Smooth muscle cell (in vitro differentiated cells): ENCODE measurements around the gene LIPA. TPM values are rescaled to one million over a fixed set of nuclear protein-coding genes. Genes with fewer than 3 reads are reported as not detected.
"Not testable (repeated sequence)": the region's sequence is repeated elsewhere in the genome, so short reads cannot be mapped to it uniquely, and the experiment has no call there.

Source experiments
- DNase-seq: peaks from one replicate; lab custom pipeline; 2025; ENCODE audit not compliant: unreplicated experiment; lab: John Stamatoyannopoulos, UW
- H2AFZ ChIP-seq: fragments of 200-600 bp; sonication (generic); 2 replicates; pipeline ENCODE4 v1.6.0; 2016; ENCODE audit warnings: antibody characterized with exemption, low read depth, mild to moderate bottlenecking
- H3F3A ChIP-seq: fragments of 200-600 bp; sonication (generic); 2 replicates; pipeline ENCODE4 v1.6.0; 2017; ENCODE audit warnings: antibody characterized with exemption, low read depth
- H3K27ac ChIP-seq: fragments of 200-600 bp; sonication (generic); 2 replicates; pipeline ENCODE4 v1.5.1; 2016; ENCODE audit warnings: low read depth, mild to moderate bottlenecking
- H3K27me3 ChIP-seq: fragments of 200-600 bp; sonication (generic); 2 replicates; pipeline ENCODE4 v1.6.1; 2016; ENCODE audit warnings: low read depth, mild to moderate bottlenecking
- H3K36me3 ChIP-seq: fragments of 200-600 bp; sonication (generic); 2 replicates; pipeline ENCODE4 v1.5.1; 2016; ENCODE audit warnings: low read depth
- H3K4me1 ChIP-seq: fragments of 200-600 bp; sonication (generic); 2 replicates; pipeline ENCODE4 v1.5.1; 2016; ENCODE audit warnings: low read depth
- H3K4me2 ChIP-seq: fragments of 200-600 bp; sonication (generic); 2 replicates; pipeline ENCODE4 v1.6.0; 2016; ENCODE audit warnings: mild to moderate bottlenecking
- H3K4me3 ChIP-seq: fragments of 200-600 bp; sonication (generic); 2 replicates; pipeline ENCODE4 v1.5.1; 2016; ENCODE audit warnings: mild to moderate bottlenecking
- H3K79me2 ChIP-seq: fragments of 200-600 bp; sonication (generic); 2 replicates; pipeline ENCODE4 v1.6.0; 2016; ENCODE audit warnings: low read depth, mild to moderate bottlenecking
- H3K9ac ChIP-seq: fragments of 200-600 bp; sonication (generic); 2 replicates; pipeline ENCODE4 v1.6.0; 2016; ENCODE audit warnings: low read depth
- H3K9me3 ChIP-seq: fragments of 200-600 bp; sonication (generic); replicated peaks from 2 replicates; pipeline ENCODE4 v1.5.1; 2016; ENCODE audit warnings: low read depth
- H4K20me1 ChIP-seq: fragments of 200-600 bp; sonication (generic); 2 replicates; pipeline ENCODE4 v1.6.0; 2016; ENCODE audit warnings: low read depth
- CTCF ChIP-seq: fragments of 200-600 bp; sonication (generic); IDR thresholded peaks from 2 replicates; pipeline ENCODE4 v1.5.1; 2017; ENCODE audit warnings: borderline replicate concordance, mild to moderate bottlenecking, antibody characterized with exemption; ENCODE audit not compliant: insufficient read depth, poor library complexity, severe bottlenecking
- WGBS: methylation state at CpG from one replicate; pipeline ENCODE4 v1.1.7; 2016; ENCODE audit warnings: low lambda C conversion rate; 5-methylcytosine and 5-hydroxymethylcytosine counted together
- polyA plus RNA-seq: library from polyadenylated mRNA; unstranded; fragments of >200 nt; fragmentation: Nextera tagmentation; extraction: Ambion mirVana; gene quantifications from 2 replicates; pipeline ENCODE4 v1.2.1, GENCODE V29; 2016
- total RNA-seq: library from RNA; depleted of rRNA; stranded (reverse); fragments of >200 nt; gene quantifications from 2 replicates; pipeline ENCODE4 v1.2.3, GENCODE V29; 2014

LIPA gene
- total and polyA plus RNA-seq, 2 experiments from 2014 or later, result 27.1 to 34.4 TPM

- Histone ChIP-seq H3K9me3 (no peaks in the 10 kb centered on the region), H3K79me2 (no peaks in the 10 kb centered on the region), H2AFZ (no peak overlapping the region), H3K4me1 (peaks cover 4% of the 10 kb centered on the region), H3K4me2 (no peak overlapping the region), H3K27ac (no peak overlapping the region), H3K27me3 (no peaks in the 10 kb centered on the region), H3K36me3 (no peaks in the 10 kb centered on the region), H3F3A (no peaks in the 10 kb centered on the region), H3K4me3 (no peak overlapping the region), H4K20me1 (no peaks in the 10 kb centered on the region), H3K9ac (no peak overlapping the region)
- TF ChIP-seq CTCF, result no peak
- 89% methylated on average over 1 of the region's 1 CpG for WGBS
- no peak for DNase-seq
Observed at GRCh38 chr10:89256962-89257361, 5.4 kb upstream of the LIPA start.

- no peaks in the 10 kb centered on the region for H3K27me3 ChIP-seq
- no peak for TF ChIP-seq CTCF
Observed at GRCh38 chr10:89256340-89256739, 4.8 kb upstream of the LIPA start.

GRCh38 chr10:89255793-89256192 is 4.2 kb upstream of the LIPA start:
- Histone ChIP-seq H3K4me1 (peaks cover 9% of the 10 kb centered on the region), H3K4me3 (no peak overlapping the region), H3F3A (no peaks in the 10 kb centered on the region), H2AFZ (no peak overlapping the region), H3K9me3 (no peaks in the 10 kb centered on the region), H4K20me1 (no peaks in the 10 kb centered on the region), H3K27ac (no peak overlapping the region), H3K79me2 (no peaks in the 10 kb centered on the region), H3K27me3 (no peaks in the 10 kb centered on the region), H3K36me3 (no peaks in the 10 kb centered on the region), H3K4me2 (no peak overlapping the region), H3K9ac (no peak overlapping the region)
- DNase-seq, result no peak
- no peak for TF ChIP-seq CTCF

More at GRCh38 chr10:89256340-89256739, 4.8 kb upstream of the LIPA start:
- no peaks in the 10 kb centered on the region for H3K36me3 ChIP-seq
- no peak overlapping the region for H2AFZ ChIP-seq
- H3K27ac ChIP-seq, result no peak overlapping the region
- no peak overlapping the region for H3K4me2 ChIP-seq
- no peaks in the 10 kb centered on the region for H3K9me3 ChIP-seq
- H3F3A ChIP-seq, result no peaks in the 10 kb centered on the region
- no peaks in the 10 kb centered on the region for H3K79me2 ChIP-seq
- 79% methylated on average over 3 of the region's 3 CpGs for WGBS
- DNase-seq, result no peak
- H3K9ac ChIP-seq, result no peak overlapping the region
- peaks cover 4% of the 10 kb centered on the region for H3K4me1 ChIP-seq
- no peak overlapping the region for H3K4me3 ChIP-seq
- no peaks in the 10 kb centered on the region for H4K20me1 ChIP-seq

- not testable (repeated sequence) for H3K79me2 ChIP-seq, H2AFZ ChIP-seq, H3K4me3 ChIP-seq, H3K4me2 ChIP-seq, H3F3A ChIP-seq, H3K36me3 ChIP-seq, H4K20me1 ChIP-seq, H3K27me3 ChIP-seq, H3K9ac ChIP-seq, H3K4me1 ChIP-seq, H3K9me3 ChIP-seq, DNase-seq, H3K27ac ChIP-seq
- 86% methylated on average over 2 of the region's 2 CpGs for WGBS
Observed at GRCh38 chr10:89255091-89255579, 3.6 kb upstream of the LIPA start.
